SK-N-MC (cell line): ENCODE measurements around the gene KRTAP12-4.
"Not testable (repeated sequence)": the region's sequence is repeated elsewhere in the genome, so short reads cannot be mapped to it uniquely, and the experiment has no call there.

ENCODE experiments used
- EZH2 ChIP-seq: fragments of 200-600 bp; sonication (generic); IDR thresholded peaks from one replicate; pipeline ENCODE4 v1.6.1; 2017; ENCODE audit warnings: antibody characterized with exemption
- FOXP2 ChIP-seq: optimal IDR thresholded peaks from 2 replicates; pipeline ENCODE3; 2011; ENCODE audit warnings: mild to moderate bottlenecking, moderate library complexity; ENCODE audit not compliant: insufficient read depth; ENCODE audit errors: extremely low read length, control extremely low read depth
- POLR2AphosphoS5 ChIP-seq: IDR thresholded peaks from 2 replicates; pipeline ENCODE4 v1.6.1; 2012; ENCODE audit warnings: mild to moderate bottlenecking, low read depth, low read length, borderline replicate concordance

DNA sequence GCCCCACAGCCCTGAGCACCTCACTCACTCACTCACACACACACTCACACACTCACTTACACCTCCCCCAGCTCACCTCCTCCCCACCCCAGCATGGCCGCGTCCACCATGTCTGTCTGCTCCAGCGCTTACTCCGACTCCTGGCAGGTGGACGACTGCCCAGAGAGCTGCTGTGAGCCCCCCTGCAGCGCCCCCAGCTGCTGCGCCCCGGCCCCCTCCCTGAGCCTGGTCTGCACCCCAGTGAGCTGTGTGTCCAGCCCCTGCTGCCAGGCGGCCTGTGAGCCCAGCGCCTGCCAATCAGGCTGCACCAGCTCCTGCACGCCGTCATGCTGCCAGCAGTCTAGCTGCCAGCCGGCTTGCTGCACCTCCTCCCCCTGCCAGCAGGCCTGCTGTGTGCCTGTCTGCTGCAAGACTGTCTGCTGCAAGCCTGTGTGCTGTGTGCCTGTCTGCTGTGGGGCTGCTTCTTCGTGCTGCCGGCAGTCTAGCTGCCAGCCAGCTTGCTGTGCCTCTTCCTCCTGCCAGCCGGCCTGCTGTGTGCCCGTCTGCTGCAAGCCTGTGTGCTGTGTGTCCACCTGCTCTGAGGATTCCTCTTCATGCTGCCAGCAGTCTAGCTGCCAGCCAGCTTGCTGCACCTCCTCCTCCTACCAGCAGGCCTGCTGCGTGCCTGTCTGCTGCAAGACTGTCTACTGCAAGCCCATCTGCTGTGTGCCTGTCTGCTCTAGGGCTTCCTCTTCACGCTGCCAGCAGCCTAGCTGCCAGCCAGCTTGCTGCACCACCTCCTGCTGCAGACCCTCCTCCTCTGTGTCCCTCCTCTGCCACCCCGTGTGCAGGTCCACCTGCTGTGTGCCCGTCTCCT, 7.9 kb downstream of the KRTAP12-4 start, which contains the start of gene KRTAP10-11:
- not testable (repeated sequence) for TF ChIP-seq FOXP2, POLR2AphosphoS5, EZH2
